Subcutaneous adipose tissue (tissue), 4 donors: ENCODE results near the gene EIF1AY. TPM values are rescaled to one million over a fixed set of nuclear protein-coding genes. Genes with fewer than 3 reads are reported as not detected.

ENCODE experiments used
- CTCF ChIP-seq: fragments of 450-650 bp; IDR thresholded peaks from one replicate; pipeline ENCODE4 v1.5.1; 2016; ENCODE audit warnings: low read depth, mild to moderate bottlenecking, control low read depth, antibody characterized with exemption, moderate library complexity
- total RNA-seq, 4 donors: library from RNA; depleted of rRNA; stranded (reverse); fragments of >200 nt; gene quantifications; one replicate each; pipeline ENCODE4 v1.1.0, GENCODE V29; 2016

The EIF1AY gene
- 10 to 100 TPM in 2 of 4 donors, not detected in 2; 24.0 to 33.3 TPM for total RNA-seq

GRCh38 chrY:20575531-20576121, at the start of gene EIF1AY:
TSS of gene EIF1AY (plus strand) at chrY:20575776. CDS start at chrY:20575872, 96 bp downstream.
- no peak for TF ChIP-seq CTCF

- TF ChIP-seq CTCF, result no peak
Observed at GRCh38 chrY:20528435-20528834, 47.1 kb upstream of the EIF1AY start.

- no peak for TF ChIP-seq CTCF
Observed at GRCh38 chrY:20538186-20538585, 37.4 kb upstream of the EIF1AY start.

GRCh38 chrY:20538933-20539332, 36.6 kb upstream of the EIF1AY start:
- TF ChIP-seq CTCF, result no peak

GRCh38 chrY:20544451-20544960, 31.1 kb upstream of the EIF1AY start:
- TF ChIP-seq CTCF, result no peak

GRCh38 chrY:20546071-20546470, 29.5 kb upstream of the EIF1AY start:
- no peak for TF ChIP-seq CTCF

GRCh38 chrY:20549289-20549688, 26.3 kb upstream of the EIF1AY start:
- TF ChIP-seq CTCF, result no peak
